A673 (cell line): ENCODE data around the gene RSF1. TPM values are rescaled to one million over a fixed set of nuclear protein-coding genes. Genes with fewer than 3 reads are reported as not detected.

ENCODE experiments used
- BruUV-seq: library from RNA; stranded (reverse); fragments of 400-500 nt; replicated peaks from 2 replicates; lab custom pipeline; 2021; lab: Mats Ljungman, UMichigan
- CTCF ChIA-PET: fragments of 300-600 bp; sonication (Branson Sonifier 250); formaldehyde crosslinking; loops from one replicate; lab custom pipeline; 2022; ENCODE audit warnings: antibody characterized with exemption; lab: Charles Lee
- POLR2A ChIA-PET: fragments of 300-600 bp; sonication (Branson Sonifier 250); formaldehyde crosslinking; loops from one replicate; lab custom pipeline; 2022; ENCODE audit warnings: antibody characterized with exemption; ENCODE audit not compliant: low non-redundant PET; lab: Charles Lee
- DNase-seq: peaks from one replicate; pipeline ENCODE4 v3.0.0-alpha.2; 2015; ENCODE audit warnings: low spot score
- H3K27ac ChIP-seq: fragments of 200-600 bp; sonication (generic); 2 replicates; pipeline ENCODE4 v1.5.1; 2016; ENCODE audit warnings: mixed run types, low read depth, mild to moderate bottlenecking, mixed read lengths, antibody characterized with exemption, low read length; ENCODE audit not compliant: poor library complexity, severe bottlenecking
- H3K27me3 ChIP-seq: fragments of 200-600 bp; sonication (generic); replicated peaks from 2 replicates; pipeline ENCODE4 v1.6.1; 2017; ENCODE audit warnings: mixed run types, low read depth, mild to moderate bottlenecking, mixed read lengths, antibody characterized with exemption, low read length; ENCODE audit not compliant: insufficient read depth, poor library complexity
- H3K36me3 ChIP-seq: fragments of 200-600 bp; sonication (generic); 2 replicates; pipeline ENCODE4 v1.6.1; 2016; ENCODE audit warnings: mixed run types, mild to moderate bottlenecking, mixed read lengths, antibody characterized with exemption, low read length; ENCODE audit not compliant: insufficient read depth, poor library complexity, severe bottlenecking
- H3K4me1 ChIP-seq: fragments of 200-600 bp; sonication (generic); 2 replicates; pipeline ENCODE4 v1.6.1; 2017; ENCODE audit warnings: mixed run types, mild to moderate bottlenecking, mixed read lengths, antibody characterized with exemption, low read length; ENCODE audit not compliant: insufficient read depth, poor library complexity, severe bottlenecking
- H3K4me3 ChIP-seq: fragments of 200-600 bp; sonication (generic); 2 replicates; pipeline ENCODE4 v1.5.1; 2016; ENCODE audit warnings: low read depth, mixed run types, mild to moderate bottlenecking, mixed read lengths, low read length; ENCODE audit not compliant: poor library complexity, severe bottlenecking
- H3K9me3 ChIP-seq: fragments of 200-600 bp; sonication (generic); 2 replicates; pipeline ENCODE4 v1.6.1; 2016; ENCODE audit warnings: mixed run types, low read depth, mild to moderate bottlenecking, mixed read lengths, antibody characterized with exemption, low read length; ENCODE audit not compliant: poor library complexity, severe bottlenecking
- EZH2 ChIP-seq: fragments of 200-600 bp; sonication (generic); IDR thresholded peaks from 2 replicates; pipeline ENCODE4 v1.6.1; 2017; ENCODE audit warnings: borderline replicate concordance, low read depth, mild to moderate bottlenecking, mixed read lengths, antibody characterized with exemption, low read length; ENCODE audit not compliant: poor library complexity, severe bottlenecking
- intact Hi-C: fragments of 100-400 bp; cut with micrococcal nuclease; formaldehyde crosslinking; loops from one replicate; pipeline ENCODE4 v1.10.0; 2022; ENCODE audit not compliant: unreplicated experiment
- total RNA-seq: library from RNA; stranded (reverse); gene quantifications from 2 replicates; pipeline ENCODE4 v1.2.3, GENCODE V29; 2021
- TF ChIP-seq, protein P1 (sequence below): fragments of 300-800, 200-600 bp; sonication (generic); conservative IDR thresholded peaks from 2 replicates; pipeline ENCODE4 v1.5.1; 2017; ENCODE audit warnings: low read depth, mild to moderate bottlenecking, antibody characterized with exemption, low read length, moderate library complexity, mixed read lengths

RSF1 gene
- total RNA-seq, 1 experiment from 2014 or later, result 94.1 TPM

DNA sequence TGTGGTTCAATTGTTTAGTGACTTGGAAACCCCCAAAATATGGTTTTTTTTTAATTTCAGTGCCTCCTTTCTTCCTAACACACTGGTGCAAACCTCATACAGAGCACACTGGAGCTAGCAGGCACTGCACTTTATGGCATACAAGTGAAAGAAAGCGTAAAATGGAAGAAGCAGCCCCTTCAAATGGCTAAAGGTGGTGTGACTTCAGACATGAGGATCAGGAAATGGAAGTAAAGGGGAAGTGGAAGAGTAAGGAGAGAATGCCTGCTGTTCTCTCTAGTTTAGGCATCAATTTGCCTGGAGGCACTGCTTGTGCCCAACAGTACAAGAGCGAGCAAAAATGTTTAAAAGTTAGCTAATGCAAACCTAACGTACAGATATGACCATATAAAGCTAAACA lies 5.7 kb downstream of the RSF1 start:
- Histone ChIP-seq H3K27me3 (no peaks in the 10 kb centered on the region), H3K4me1 (peaks cover 4% of the 10 kb centered on the region), H3K27ac (no peak overlapping the region), H3K4me3 (no peak overlapping the region), H3K9me3 (peaks cover 10% of the 10 kb centered on the region), H3K36me3 (no peaks in the 10 kb centered on the region)
- ChIA-PET POLR2A (no interaction called here), CTCF (no interaction called here)
- TF ChIP-seq, protein P1, sequence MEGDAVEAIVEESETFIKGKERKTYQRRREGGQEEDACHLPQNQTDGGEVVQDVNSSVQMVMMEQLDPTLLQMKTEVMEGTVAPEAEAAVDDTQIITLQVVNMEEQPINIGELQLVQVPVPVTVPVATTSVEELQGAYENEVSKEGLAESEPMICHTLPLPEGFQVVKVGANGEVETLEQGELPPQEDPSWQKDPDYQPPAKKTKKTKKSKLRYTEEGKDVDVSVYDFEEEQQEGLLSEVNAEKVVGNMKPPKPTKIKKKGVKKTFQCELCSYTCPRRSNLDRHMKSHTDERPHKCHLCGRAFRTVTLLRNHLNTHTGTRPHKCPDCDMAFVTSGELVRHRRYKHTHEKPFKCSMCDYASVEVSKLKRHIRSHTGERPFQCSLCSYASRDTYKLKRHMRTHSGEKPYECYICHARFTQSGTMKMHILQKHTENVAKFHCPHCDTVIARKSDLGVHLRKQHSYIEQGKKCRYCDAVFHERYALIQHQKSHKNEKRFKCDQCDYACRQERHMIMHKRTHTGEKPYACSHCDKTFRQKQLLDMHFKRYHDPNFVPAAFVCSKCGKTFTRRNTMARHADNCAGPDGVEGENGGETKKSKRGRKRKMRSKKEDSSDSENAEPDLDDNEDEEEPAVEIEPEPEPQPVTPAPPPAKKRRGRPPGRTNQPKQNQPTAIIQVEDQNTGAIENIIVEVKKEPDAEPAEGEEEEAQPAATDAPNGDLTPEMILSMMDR, result no peak
- no peak for TF ChIP-seq EZH2
- no peak for DNase-seq
- no TSS peak for BruUV-seq
- intact Hi-C loops, result no loop called here

DNA sequence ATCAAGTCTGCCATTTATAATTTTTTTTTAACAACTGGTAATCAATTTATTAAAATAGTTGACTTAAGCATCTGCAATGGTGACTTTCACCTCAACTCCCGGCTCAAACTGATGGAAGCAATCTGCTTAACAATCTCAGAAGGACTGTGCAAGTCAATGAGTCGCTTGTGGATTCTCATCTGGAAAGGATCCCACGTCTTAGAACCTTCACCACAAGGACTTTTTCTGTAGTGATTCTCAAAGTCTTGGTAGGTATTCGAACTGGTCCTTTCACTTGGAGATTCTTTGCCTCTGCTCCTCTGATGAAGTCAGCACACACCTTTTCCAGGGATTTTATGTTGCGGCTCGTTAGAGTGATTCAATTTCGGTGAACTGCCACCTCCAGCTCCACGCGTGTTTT lies 7.3 kb downstream of the RSF1 start:
- ChIA-PET CTCF (no interaction called here), POLR2A (no interaction called here)
- H3K4me1 ChIP-seq, result no peaks in the 10 kb centered on the region
- intact Hi-C loops, result no loop called here
- no peaks in the 10 kb centered on the region for H3K27me3 ChIP-seq
- H3K9me3 ChIP-seq, result peaks cover 10% of the 10 kb centered on the region
- DNase-seq, result no peak
- H3K4me3 ChIP-seq, result no peak overlapping the region
- H3K36me3 ChIP-seq, result no peaks in the 10 kb centered on the region
- H3K27ac ChIP-seq, result no peak overlapping the region
- BruUV-seq, result no TSS peak
- TF ChIP-seq, protein P1, result no peak
- TF ChIP-seq EZH2, result no peak

DNA sequence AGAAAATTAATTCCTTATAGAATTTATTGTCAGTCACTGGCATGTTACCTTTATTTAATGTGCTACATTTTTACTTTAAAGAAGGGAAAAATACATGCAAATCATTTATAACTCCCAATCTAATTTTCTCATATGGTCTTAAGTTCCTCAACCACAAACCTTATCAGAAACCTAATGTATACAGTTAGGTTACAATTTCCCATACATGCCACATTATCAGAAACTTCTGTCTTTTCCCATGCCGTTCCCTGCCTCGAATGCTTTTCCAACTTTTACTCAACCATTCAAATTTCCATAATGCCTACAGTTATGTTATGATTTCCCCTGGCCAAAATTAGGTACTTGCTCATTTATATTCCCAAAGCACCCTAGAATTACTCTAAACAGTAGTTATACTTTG lies 13.5 kb downstream of the RSF1 start:
- H3K9me3 ChIP-seq, result no peaks in the 10 kb centered on the region
- no TSS peak for BruUV-seq
- TF ChIP-seq, protein P1, result no peak
- TF ChIP-seq EZH2, result no peak
- ChIA-PET CTCF (no interaction called here), POLR2A (no interaction called here)
- no peaks in the 10 kb centered on the region for H3K27me3 ChIP-seq
- intact Hi-C loops, result no loop called here
- H3K4me1 ChIP-seq, result no peaks in the 10 kb centered on the region
- H3K27ac ChIP-seq, result no peak overlapping the region
- no peak for DNase-seq
- no peak overlapping the region for H3K4me3 ChIP-seq
- H3K36me3 ChIP-seq, result no peaks in the 10 kb centered on the region
